HepG2 (cell line): ENCODE measurements around the gene DCTN1. TPM values are rescaled to one million over a fixed set of nuclear protein-coding genes. Genes with fewer than 3 reads are reported as not detected.

Source experiments
- ARID2 ChIP-seq: sonication (generic); formaldehyde crosslinking; IDR thresholded peaks from 2 replicates; pipeline ENCODE4 v1.8.1; 2022; ENCODE audit warnings: mild to moderate bottlenecking, missing genetic modification reagents, borderline replicate concordance
- ATM ChIP-seq: fragments of 450-650 bp; IDR thresholded peaks from 2 replicates; pipeline ENCODE4 v1.7.1; 2017; ENCODE audit warnings: mild to moderate bottlenecking, borderline replicate concordance
- BHLHE40 ChIP-seq: IDR thresholded peaks from 2 replicates; pipeline ENCODE4 v1.6.1; 2011; ENCODE audit warnings: low read length, improper control_type of control experiment
- ERF ChIP-seq: IDR thresholded peaks from 2 replicates; pipeline ENCODE4 v1.6.1; 2018; ENCODE audit warnings: missing biosample characterization, missing genetic modification reagents
- FOSL1 ChIP-seq: sonication (generic); formaldehyde crosslinking; IDR thresholded peaks from 2 replicates; pipeline ENCODE4 v1.9.0; 2021; ENCODE audit warnings: missing genetic modification reagents, borderline replicate concordance
- PHF21A ChIP-seq: sonication (generic); formaldehyde crosslinking; IDR thresholded peaks from 2 replicates; pipeline ENCODE4 v1.5.0; 2020; ENCODE audit warnings: mild to moderate bottlenecking, missing genetic modification reagents
- PPARG ChIP-seq: conservative IDR thresholded peaks from 2 replicates; pipeline ENCODE4 v1.6.1; 2016; ENCODE audit warnings: missing biosample characterization, missing genetic modification reagents
- REPIN1 ChIP-seq: sonication (generic); formaldehyde crosslinking; IDR thresholded peaks from 2 replicates; pipeline ENCODE4 v1.8.0; 2022; ENCODE audit warnings: missing genetic modification reagents, low read depth, mild to moderate bottlenecking, borderline replicate concordance
- SMARCC2 ChIP-seq: fragments of 450-650 bp; IDR thresholded peaks from 2 replicates; pipeline ENCODE4 v1.6.1; 2017; ENCODE audit warnings: antibody characterized with exemption, mild to moderate bottlenecking
- YEATS4 ChIP-seq: sonication (generic); formaldehyde crosslinking; IDR thresholded peaks from 2 replicates; pipeline ENCODE4 v1.4.0; 2020; ENCODE audit warnings: missing genetic modification reagents, borderline replicate concordance
- ZBTB20 ChIP-seq: sonication (generic); formaldehyde crosslinking; IDR thresholded peaks from 2 replicates; pipeline ENCODE4 v1.8.1; 2023; ENCODE audit warnings: missing genetic modification reagents, low read depth, mild to moderate bottlenecking, borderline replicate concordance
- ZBTB42 ChIP-seq: sonication (generic); formaldehyde crosslinking; IDR thresholded peaks from 2 replicates; pipeline ENCODE4 v1.5.0; 2020; ENCODE audit warnings: mild to moderate bottlenecking, missing genetic modification reagents
- ZNF235 ChIP-seq: sonication (generic); formaldehyde crosslinking; IDR thresholded peaks from 2 replicates; pipeline ENCODE4 v1.8.1; 2023; ENCODE audit warnings: mild to moderate bottlenecking, missing genetic modification reagents, borderline replicate concordance
- ZNF317 ChIP-seq: sonication (generic); formaldehyde crosslinking; IDR thresholded peaks from 2 replicates; pipeline ENCODE4 v1.5.0; 2020; ENCODE audit warnings: mild to moderate bottlenecking, missing genetic modification reagents
- ZNF33B ChIP-seq: sonication (generic); formaldehyde crosslinking; IDR thresholded peaks from 2 replicates; pipeline ENCODE4 v1.5.1; 2020; ENCODE audit warnings: mild to moderate bottlenecking, missing genetic modification reagents
- ZNF350 ChIP-seq: sonication (generic); formaldehyde crosslinking; IDR thresholded peaks from 2 replicates; pipeline ENCODE4 v1.4.0; 2020; ENCODE audit warnings: mild to moderate bottlenecking, low read depth, missing genetic modification reagents, borderline replicate concordance
- ZNF496 ChIP-seq: sonication (generic); formaldehyde crosslinking; IDR thresholded peaks from 2 replicates; pipeline ENCODE4 v1.8.1; 2023; ENCODE audit warnings: mild to moderate bottlenecking, moderate library complexity, missing genetic modification reagents; ENCODE audit not compliant: insufficient replicate concordance
- ZNF781 ChIP-seq: sonication (generic); formaldehyde crosslinking; IDR thresholded peaks from 2 replicates; pipeline ENCODE4 v1.5.1; 2020; ENCODE audit warnings: borderline replicate concordance, mild to moderate bottlenecking, missing genetic modification reagents; ENCODE audit errors: not compliant biosample characterization
- ZZZ3 ChIP-seq: sonication (generic); formaldehyde crosslinking; IDR thresholded peaks from 2 replicates; pipeline ENCODE4 v1.4.0; 2020; ENCODE audit warnings: missing genetic modification reagents, mild to moderate bottlenecking, borderline replicate concordance
- polyA plus RNA-seq, 8 experiments: library from polyadenylated mRNA; depleted of rRNA in 3 of 8; stranded (reverse) in 7 of 8; unstranded in 1 of 8; fragments of >200 nt; fragmentation: Illumina TruSeq in 4 of 8; extraction: Trizol in 4 of 8; gene quantifications; 2 replicates each; pipeline versions ENCODE4 v1.2.1 to v1.2.3, GENCODE V29; 2011 to 2016; ENCODE audit warnings: low read depth in 4 of 8, missing spikeins in 1 of 8, mixed read lengths in 1 of 8; ENCODE audit not compliant: insufficient read depth in 1 of 8
- total RNA-seq, 5 experiments: library from RNA; depleted of rRNA; stranded (reverse); fragments of >200 nt; fragmentation: Illumina TruSeq; extraction: Trizol; gene quantifications; 2 replicates each; pipeline ENCODE4 v1.2.3, GENCODE V29; 2016; ENCODE audit warnings: low read depth in 1 of 5
- TF ChIP-seq, protein P1 (sequence below): fragments of 450-650 bp; IDR thresholded peaks from 2 replicates; pipeline ENCODE4 v1.6.1; 2016
- TF ChIP-seq, protein P2 (sequence below): sonication (generic); formaldehyde crosslinking; IDR thresholded peaks from 2 replicates; pipeline ENCODE4 v1.4.0; 2020; ENCODE audit warnings: missing genetic modification reagents
- TF ChIP-seq, protein P3 (sequence below): IDR thresholded peaks from 2 replicates; pipeline ENCODE4 v1.6.1; 2016; ENCODE audit warnings: missing biosample characterization, missing genetic modification reagents, low read depth

DCTN1 gene
- total and polyA plus RNA-seq, 2 of the 13 experiments (the other 11 are each of a cell fraction or from before 2014, with no cell fraction given): 73.2 to 122 TPM

DNA sequence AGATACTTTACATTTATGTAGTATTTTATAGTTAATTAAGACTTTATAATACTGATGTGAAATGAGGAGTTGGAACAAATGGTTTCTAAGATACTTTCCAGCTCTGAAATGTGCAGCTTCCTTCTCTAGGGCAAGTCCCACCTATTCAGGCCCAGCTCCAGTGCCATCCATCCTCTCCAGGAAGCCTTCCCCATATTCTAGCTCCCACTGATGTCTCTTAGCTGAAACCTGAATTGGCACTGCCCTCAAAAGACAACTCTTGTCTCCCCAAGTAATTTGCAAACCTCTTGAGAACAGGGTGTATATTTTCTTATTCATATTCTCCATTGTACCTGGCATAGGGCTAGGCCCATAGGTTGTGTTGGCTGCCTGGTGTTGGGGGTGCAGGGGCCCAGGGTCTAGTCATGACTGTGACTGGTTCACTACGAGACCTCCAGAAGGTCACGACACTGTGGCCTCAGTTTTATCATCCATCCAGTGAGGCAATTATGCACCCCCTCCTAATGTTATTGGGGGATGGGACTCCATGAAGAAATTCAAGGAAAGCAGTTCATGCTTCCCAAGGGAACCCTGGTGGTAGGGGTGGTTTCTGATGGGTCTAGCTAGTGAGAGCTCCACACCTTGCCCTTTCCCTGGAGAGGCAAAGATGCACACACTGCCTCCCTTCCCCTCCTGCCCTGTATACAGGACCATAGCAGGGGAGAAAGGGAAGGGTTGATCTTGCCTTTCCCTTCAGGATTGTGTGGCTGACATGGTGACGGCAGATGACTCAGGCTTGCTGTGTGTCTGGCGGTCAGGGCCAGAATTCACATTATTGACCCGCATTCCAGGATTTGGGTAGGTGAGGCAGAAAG is 44.3 kb upstream of the DCTN1 start (continued):
- TF ChIP-seq, protein P1, sequence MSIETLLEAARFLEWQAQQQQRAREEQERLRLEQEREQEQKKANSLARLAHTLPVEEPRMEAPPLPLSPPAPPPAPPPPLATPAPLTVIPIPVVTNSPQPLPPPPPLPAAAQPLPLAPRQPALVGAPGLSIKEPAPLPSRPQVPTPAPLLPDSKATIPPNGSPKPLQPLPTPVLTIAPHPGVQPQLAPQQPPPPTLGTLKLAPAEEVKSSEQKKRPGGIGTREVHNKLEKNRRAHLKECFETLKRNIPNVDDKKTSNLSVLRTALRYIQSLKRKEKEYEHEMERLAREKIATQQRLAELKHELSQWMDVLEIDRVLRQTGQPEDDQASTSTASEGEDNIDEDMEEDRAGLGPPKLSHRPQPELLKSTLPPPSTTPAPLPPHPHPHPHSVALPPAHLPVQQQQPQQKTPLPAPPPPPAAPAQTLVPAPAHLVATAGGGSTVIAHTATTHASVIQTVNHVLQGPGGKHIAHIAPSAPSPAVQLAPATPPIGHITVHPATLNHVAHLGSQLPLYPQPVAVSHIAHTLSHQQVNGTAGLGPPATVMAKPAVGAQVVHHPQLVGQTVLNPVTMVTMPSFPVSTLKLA: no peak
- TF ChIP-seq ZNF317 (CRISPR knock-in tag): no peak
- 0 out of 2 replicates have a peak, but pooled peaks have one; percentile 57 for TF ChIP-seq ZNF350 (CRISPR knock-in tag)
- TF ChIP-seq ZZZ3 (CRISPR knock-in tag): no peak
- TF ChIP-seq YEATS4 (CRISPR knock-in tag): no peak
- TF ChIP-seq REPIN1 (CRISPR knock-in tag): no peak
- no peak for TF ChIP-seq SMARCC2
- no peak for TF ChIP-seq ZNF33B (CRISPR knock-in tag)
- no peak for TF ChIP-seq ATM
- TF ChIP-seq ARID2 (CRISPR knock-in tag): 0 out of 2 replicates have a peak, but pooled peaks have one; percentile 45
- no peak for TF ChIP-seq PHF21A (CRISPR knock-in tag)
- 0 out of 2 replicates have a peak, but pooled peaks have one; percentile 23 for TF ChIP-seq ZBTB20
- TF ChIP-seq PPARG (CRISPR knock-in tag): no peak
- no peak for TF ChIP-seq ERF (CRISPR knock-in tag)
- TF ChIP-seq ZNF235: no peak
- TF ChIP-seq ZNF781 (CRISPR knock-in tag): no peak
- TF ChIP-seq FOSL1: no peak
- 0 out of 2 replicates have a peak, but pooled peaks have one; percentile 44 for TF ChIP-seq ZBTB42 (CRISPR knock-in tag)
- TF ChIP-seq, protein P2, sequence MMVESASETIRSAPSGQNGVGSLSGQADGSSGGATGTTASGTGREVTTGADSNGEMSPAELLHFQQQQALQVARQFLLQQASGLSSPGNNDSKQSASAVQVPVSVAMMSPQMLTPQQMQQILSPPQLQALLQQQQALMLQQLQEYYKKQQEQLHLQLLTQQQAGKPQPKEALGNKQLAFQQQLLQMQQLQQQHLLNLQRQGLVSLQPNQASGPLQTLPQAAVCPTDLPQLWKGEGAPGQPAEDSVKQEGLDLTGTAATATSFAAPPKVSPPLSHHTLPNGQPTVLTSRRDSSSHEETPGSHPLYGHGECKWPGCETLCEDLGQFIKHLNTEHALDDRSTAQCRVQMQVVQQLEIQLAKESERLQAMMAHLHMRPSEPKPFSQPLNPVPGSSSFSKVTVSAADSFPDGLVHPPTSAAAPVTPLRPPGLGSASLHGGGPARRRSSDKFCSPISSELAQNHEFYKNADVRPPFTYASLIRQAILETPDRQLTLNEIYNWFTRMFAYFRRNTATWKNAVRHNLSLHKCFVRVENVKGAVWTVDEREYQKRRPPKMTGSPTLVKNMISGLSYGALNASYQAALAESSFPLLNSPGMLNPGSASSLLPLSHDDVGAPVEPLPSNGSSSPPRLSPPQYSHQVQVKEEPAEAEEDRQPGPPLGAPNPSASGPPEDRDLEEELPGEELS (CRISPR knock-in tag): no peak
- TF ChIP-seq, protein P3, sequence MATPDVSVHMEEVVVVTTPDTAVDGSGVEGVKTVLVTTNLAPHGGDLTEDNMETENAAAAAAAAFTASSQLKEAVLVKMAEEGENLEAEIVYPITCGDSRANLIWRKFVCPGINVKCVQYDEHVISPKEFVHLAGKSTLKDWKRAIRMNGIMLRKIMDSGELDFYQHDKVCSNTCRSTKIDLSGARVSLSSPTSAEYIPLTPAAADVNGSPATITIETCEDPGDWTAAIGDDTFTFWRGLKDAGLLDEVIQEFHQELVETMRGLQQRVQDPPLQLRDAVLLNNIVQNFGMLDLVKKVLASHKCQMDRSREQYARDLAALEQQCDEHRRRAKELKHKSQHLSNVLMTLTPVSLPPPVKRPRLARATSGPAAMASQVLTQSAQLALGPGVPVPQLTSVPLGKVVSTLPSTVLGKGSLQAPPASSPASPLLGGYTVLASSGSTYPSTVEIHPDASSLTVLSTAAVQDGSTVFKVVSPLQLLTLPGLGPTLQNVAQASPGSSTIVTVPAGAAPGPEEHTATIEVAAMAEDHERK (CRISPR knock-in tag): no peak
- TF ChIP-seq BHLHE40: no peak
- TF ChIP-seq ZNF496 (CRISPR knock-in tag): no peak
